HG03175 (cell line): Measurements from ENCODE around the gene CIAPIN1.

Source experiments
- ATAC-seq: cut with Tn5 transposase; IDR thresholded peaks from one replicate; pipeline ENCODE4 v1.9.1; 2021; ENCODE audit warnings: mild to moderate bottlenecking, moderate library complexity; ENCODE audit not compliant: unreplicated experiment

Gene CIAPIN1

DNA sequence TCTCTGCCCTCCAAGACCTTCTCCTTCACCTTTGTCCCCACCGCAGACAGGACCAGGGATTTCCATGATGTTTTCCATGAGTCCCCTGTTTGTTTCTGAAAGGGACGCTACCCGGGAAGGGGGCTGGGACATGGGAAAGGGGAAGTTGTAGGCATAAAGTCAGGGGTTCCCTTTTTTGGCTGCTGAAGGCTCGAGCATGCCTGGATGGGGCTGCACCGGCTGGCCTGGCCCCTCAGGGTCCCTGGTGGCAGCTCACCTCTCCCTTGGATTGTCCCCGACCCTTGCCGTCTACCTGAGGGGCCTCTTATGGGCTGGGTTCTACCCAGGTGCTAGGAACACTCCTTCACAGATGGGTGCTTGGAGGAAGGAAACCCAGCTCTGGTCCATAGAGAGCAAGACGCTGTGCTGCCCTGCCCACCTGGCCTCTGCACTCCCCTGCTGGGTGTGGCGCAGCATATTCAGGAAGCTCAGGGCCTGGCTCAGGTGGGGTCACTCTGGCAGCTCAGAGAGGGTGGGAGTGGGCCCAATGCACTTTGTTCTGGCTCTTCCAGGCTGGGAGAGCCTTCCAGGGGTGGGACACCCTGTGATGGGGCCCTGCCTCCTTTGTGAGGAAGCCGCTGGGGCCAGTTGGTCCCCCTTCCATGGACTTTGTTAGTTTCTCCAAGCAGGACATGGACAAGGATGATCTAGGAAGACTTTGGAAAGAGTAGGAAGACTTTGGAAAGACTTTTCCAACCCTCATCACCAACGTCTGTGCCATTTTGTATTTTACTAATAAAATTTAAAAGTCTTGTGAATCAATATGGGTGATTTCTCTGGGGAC is 62.7 kb downstream of the CIAPIN1 start:
- no peak for ATAC-seq

DNA sequence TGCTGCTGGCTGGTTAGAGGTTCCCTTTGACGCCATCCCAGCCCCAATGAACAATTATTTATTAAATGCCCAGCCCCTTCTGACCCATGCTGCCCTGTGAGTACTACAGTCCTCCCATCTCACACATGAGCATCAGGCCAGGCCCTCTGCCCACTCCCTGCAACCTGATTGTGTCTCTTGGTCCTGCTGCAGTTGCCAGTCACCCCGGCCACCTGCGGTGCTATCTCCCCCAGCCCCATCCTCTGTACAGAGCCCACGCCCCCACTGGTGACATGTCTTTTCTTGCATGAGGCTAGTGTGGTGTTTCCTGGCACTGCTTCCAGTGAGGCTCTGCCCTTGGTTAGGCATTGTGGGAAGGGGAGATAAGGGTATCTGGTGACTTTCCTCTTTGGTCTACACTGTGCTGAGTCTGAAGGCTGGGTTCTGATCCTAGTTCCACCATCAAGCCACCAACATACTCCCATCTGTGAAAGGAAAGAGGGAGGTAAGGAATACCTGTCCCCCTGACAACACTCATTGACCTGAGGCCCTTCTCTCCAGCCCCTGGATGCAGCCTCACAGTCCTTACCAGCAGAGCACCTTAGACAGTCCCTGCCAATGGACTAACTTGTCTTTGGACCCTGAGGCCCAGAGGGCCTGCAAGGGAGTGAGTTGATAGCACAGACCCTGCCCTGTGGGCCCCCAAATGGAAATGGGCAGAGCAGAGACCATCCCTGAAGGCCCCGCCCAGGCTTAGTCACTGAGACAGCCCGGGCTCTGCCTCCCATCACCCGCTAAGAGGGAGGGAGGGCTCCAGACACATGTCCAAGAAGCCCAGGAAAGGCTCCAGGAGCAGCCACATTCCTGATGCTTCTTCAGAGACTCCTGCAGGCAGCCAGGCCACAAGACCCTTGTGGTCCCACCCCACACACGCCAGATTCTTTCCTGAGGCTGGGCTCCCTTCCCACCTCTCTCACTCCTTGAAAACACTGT is 63.6 kb downstream of the CIAPIN1 start:
- ATAC-seq, result no peak

DNA sequence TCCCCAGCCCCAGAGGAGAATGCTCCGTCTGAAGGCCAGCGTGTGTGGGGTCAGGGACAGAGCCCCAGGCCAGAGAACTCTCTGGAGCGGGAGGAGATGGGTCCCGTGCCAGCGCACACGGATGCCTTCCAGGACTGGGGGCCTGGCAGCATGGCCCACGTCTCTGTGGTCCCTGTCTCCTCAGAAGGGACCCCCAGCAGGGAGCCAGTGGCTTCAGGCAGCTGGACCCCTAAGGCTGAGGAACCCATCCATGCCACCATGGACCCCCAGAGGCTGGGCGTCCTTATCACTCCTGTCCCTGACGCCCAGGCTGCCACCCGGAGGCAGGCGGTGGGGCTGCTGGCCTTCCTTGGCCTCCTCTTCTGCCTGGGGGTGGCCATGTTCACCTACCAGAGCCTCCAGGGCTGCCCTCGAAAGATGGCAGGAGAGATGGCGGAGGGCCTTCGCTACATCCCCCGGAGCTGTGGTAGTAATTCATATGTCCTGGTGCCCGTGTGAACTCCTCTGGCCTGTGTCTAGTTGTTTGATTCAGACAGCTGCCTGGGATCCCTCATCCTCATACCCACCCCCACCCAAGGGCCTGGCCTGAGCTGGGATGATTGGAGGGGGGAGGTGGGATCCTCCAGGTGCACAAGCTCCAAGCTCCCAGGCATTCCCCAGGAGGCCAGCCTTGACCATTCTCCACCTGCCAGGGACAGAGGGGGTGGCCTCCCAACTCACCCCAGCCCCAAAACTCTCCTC is 64.5 kb downstream of the CIAPIN1 start:
- no peak for ATAC-seq

DNA sequence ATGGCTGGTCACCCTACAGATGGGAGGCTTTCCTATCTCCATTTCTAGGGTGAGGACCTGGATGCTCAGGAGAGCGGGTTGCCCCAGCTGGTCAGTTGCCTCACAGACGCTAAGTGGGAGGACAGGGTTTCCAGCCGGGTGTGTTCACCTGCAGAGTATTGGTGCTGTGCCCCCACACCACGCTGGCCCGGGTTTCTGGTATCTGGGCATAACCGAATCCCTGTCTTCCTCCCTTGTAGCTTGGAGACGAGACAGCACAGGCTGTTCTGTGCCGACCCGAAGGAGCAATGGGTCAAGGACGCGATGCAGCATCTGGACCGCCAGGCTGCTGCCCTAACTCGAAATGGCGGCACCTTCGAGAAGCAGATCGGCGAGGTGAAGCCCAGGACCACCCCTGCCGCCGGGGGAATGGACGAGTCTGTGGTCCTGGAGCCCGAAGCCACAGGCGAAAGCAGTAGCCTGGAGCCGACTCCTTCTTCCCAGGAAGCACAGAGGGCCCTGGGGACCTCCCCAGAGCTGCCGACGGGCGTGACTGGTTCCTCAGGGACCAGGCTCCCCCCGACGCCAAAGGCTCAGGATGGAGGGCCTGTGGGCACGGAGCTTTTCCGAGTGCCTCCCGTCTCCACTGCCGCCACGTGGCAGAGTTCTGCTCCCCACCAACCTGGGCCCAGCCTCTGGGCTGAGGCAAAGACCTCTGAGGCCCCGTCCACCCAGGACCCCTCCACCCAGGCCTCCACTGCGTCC is 65.2 kb downstream of the CIAPIN1 start:
- ATAC-seq, result no peak

DNA sequence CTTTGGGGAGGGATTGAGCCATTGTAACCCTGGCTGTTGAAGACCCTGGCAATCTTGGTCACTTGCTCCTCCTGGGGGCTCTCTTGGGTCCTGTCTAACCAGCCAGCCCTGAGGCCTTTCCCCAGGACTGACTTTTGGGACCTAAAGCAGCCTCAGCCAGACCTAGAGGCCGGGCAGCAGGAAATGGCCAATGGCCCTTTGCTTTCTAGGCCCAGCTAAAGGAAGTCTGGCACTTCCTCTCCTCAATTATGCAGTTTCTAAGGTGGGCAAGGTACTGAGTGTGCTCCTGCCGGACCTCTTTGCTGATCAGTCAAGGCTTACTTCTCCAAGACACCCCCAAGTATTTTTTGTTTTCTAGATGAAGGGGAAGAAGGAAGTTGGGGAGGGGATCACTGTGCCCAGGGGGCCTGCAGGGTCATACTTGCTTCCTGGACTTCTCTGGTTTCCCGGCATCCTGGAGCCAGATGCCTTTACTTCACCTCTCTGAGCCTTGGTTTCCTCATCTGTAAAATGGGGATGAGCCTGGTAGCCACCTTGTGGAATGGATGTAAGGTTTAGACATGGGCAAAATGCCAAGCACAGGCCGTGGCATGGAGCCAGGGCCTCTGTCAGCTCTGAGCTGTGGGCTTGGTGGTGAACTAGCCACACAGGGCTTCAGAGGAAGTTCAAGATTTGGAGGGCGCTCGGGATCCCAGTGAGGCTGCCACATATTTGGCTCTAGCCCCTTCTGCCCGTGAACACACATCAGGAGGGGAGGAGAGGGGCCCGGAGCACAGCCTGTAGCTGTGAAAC is 66.3 kb downstream of the CIAPIN1 start:
- ATAC-seq, result no peak

DNA sequence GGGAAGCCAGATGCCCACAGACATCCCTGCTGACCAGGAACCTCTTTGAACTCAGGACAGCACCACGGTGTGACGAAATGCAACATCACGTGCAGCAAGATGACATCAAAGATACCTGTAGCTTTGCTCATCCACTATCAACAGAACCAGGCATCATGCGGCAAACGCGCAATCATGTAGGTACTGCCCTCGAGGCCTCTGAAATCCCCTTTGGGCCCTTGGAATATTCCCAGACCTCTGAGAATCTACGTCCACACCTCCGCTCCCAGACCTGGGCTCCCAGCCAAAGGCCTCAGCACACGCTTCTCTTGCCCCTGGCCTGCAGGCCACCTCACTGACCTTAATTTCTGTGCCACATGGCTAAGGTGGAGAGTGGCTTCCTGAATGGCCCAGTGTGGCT is 67.6 kb downstream of the CIAPIN1 start:
- ATAC-seq, result no peak
